ENCODE measurements around the gene RAB11B. TPM values are rescaled to one million over a fixed set of nuclear protein-coding genes. Genes with fewer than 3 reads are reported as not detected.

The RAB11B gene
- total and polyA plus RNA-seq, 5 donors: 145 to 201 (median 157) TPM

DNA sequence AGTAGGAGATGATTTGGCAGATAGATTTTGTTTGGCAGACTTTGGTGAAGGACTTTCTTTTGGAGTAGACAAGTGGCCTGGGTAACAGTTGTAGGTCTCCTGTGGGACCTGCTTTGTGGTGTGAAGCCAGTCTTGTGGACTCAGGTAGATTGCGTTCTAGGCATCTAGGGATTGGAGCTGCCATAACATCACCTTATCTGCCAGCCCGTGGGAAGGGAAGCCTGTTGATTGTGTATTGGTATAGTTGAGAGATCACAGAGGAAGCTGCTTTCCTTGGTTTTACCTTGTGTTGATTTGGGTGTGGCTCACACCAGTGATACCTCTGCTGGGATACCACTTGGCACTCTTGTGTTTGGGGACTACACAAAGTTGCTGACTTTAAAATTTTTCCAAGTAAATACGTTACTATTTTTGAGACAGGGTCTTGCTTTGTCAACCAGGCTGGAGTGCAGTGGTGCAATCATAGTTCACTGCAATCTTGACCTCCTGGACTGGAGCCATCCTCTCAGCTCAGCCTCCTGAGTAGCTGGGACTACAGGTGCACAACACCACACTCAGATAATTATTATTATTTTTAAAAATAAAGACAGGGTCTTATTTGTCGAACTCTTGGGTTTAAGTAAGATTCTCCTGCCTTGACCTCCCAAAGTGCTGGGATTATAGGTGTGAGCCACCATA, 62.4 kb downstream of the RAB11B start:
- ATAC-seq: no peak
- no peaks in the 10 kb centered on the region for H3K27me3 ChIP-seq (ENCODE audit: control insufficient read depth, insufficient read depth)
- peaks cover 18% of the 10 kb centered on the region for H3K4me1 ChIP-seq (ENCODE audit: control insufficient read depth, insufficient read depth, low read length)
- no peaks in the 10 kb centered on the region for H3K9me3 ChIP-seq (ENCODE audit: control insufficient read depth, low read length)
- WGBS: 55% methylated on average over 4 of the region's 4 CpGs
- intact Hi-C loops (cut with DNase I): no loop called here
- DNase-seq: no peak
- no peak overlapping the region for H3K27ac ChIP-seq (ENCODE audit: low read length)
- H3K4me3 ChIP-seq (ENCODE audit: low read length): no peak overlapping the region

DNA sequence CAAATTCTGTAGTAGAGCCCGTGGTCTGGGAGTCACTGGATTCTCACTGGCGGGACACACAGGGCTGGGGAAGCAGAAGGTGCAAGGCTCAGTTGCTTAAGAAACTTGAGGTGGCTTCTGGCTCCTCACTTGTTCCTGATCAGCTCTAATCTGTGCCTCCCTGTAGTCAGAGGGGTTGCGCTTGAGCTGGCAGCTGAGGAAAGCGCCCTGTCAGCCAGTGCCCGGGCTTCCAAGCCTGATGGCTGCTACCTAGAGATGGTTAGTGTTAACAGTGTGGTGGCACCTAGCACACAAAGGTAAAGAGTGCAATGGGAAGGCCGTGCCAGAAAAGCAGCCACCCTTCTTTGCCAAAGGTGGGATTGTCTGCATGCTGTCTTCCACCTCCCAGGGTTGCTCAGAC, 63.5 kb downstream of the RAB11B start:
- H3K27ac ChIP-seq (ENCODE audit: low read length): no peak overlapping the region
- no peaks in the 10 kb centered on the region for H3K27me3 ChIP-seq (ENCODE audit: control insufficient read depth, insufficient read depth)
- H3K4me3 ChIP-seq (ENCODE audit: low read length): no peak overlapping the region
- intact Hi-C loops (cut with DNase I): no loop called here
- no peaks in the 10 kb centered on the region for H3K9me3 ChIP-seq (ENCODE audit: control insufficient read depth, low read length)
- WGBS: 75% methylated on average over 6 of the region's 6 CpGs
- ATAC-seq (no peak), DNase-seq (no peak)
- H3K4me1 ChIP-seq (ENCODE audit: control insufficient read depth, insufficient read depth, low read length): peaks cover 18% of the 10 kb centered on the region

Small RNAs within 50 kb of the gene (microRNA-seq; reads per million reads assigned to microRNA genes)
- 0.42 to 8.0 reads per million in 2 donors for gene MIR4999

Other genes with a start within 250 kb of the RAB11B start
- not detected for gene FBN3, start 240.8 kb upstream of the RAB11B start, total RNA-seq
- not detected for gene FBN3, start 240.8 kb upstream of the RAB11B start, polyA plus RNA-seq
- gene CERS4, start 181.0 kb upstream of the RAB11B start, total RNA-seq: 10 to 100 TPM; 16.1 to 20.9 (median 18.5) TPM
- 10.2 TPM for gene CERS4, start 181.0 kb upstream of the RAB11B start, polyA plus RNA-seq
- 10 to 100 TPM; 28.9 to 37.4 (median 32.6) TPM for gene CD320, start 82.0 kb upstream of the RAB11B start, total RNA-seq
- gene CD320, start 82.0 kb upstream of the RAB11B start, polyA plus RNA-seq: 44.0 TPM
- 10 to 100 TPM; 64.4 to 90.4 (median 74.0) TPM for gene NDUFA7, start 69.0 kb upstream of the RAB11B start, total RNA-seq
- gene NDUFA7, start 69.0 kb upstream of the RAB11B start, polyA plus RNA-seq: 268 TPM
- 1,000 to 10,000 TPM in 2 of 4 donors, 100 to 1,000 TPM in 2; 887 to 1,230 (median 1,019) TPM for gene RPS28, start 68.9 kb upstream of the RAB11B start, total RNA-seq
- 621 TPM for gene RPS28, start 68.9 kb upstream of the RAB11B start, polyA plus RNA-seq
- 10 to 100 TPM; 10.1 to 14.0 (median 13.2) TPM for gene KANK3, start 47.1 kb upstream of the RAB11B start, total RNA-seq
- gene KANK3, start 47.1 kb upstream of the RAB11B start, polyA plus RNA-seq: 12.5 TPM
- 10 to 100 TPM in 1 of 4 donors, 1 to 10 TPM in 3; 5.9 to 89.3 (median 7.8) TPM for gene ANGPTL4, start 26.2 kb upstream of the RAB11B start, total RNA-seq
- 24.1 TPM for gene ANGPTL4, start 26.2 kb upstream of the RAB11B start, polyA plus RNA-seq
- gene MARCHF2, start 22.9 kb downstream of the RAB11B start, total RNA-seq: 100 to 1,000 TPM in 3 of 4 donors, 10 to 100 TPM in 1; 94.2 to 106 (median 104) TPM
- gene MARCHF2, start 22.9 kb downstream of the RAB11B start, polyA plus RNA-seq: 107 TPM
- gene HNRNPM, start 54.6 kb downstream of the RAB11B start, total RNA-seq: 100 to 1,000 TPM; 106 to 128 (median 120) TPM
- 67.9 TPM for gene HNRNPM, start 54.6 kb downstream of the RAB11B start, polyA plus RNA-seq
- 1 to 10 TPM in 2 of 4 donors, under 1 TPM in 2; 0.31 to 3.1 (median 0.99) TPM for gene PRAM1, start 112.3 kb downstream of the RAB11B start, total RNA-seq
- 0.61 TPM for gene PRAM1, start 112.3 kb downstream of the RAB11B start, polyA plus RNA-seq
- gene ZNF414, start 123.8 kb downstream of the RAB11B start, total RNA-seq: 10 to 100 TPM; 13.4 to 16.4 (median 16.1) TPM
- gene ZNF414, start 123.8 kb downstream of the RAB11B start, polyA plus RNA-seq: 19.3 TPM
- 10 to 100 TPM; 11.3 to 23.2 (median 15.3) TPM for gene MYO1F, start 187.1 kb downstream of the RAB11B start, total RNA-seq
- gene MYO1F, start 187.1 kb downstream of the RAB11B start, polyA plus RNA-seq: 9.3 TPM
- 10 to 100 TPM; 16.1 to 29.3 (median 22.0) TPM for gene ADAMTS10, start 220.4 kb downstream of the RAB11B start, total RNA-seq
- gene ADAMTS10, start 220.4 kb downstream of the RAB11B start, polyA plus RNA-seq: 18.1 TPM
- gene NFILZ, start 240.3 kb downstream of the RAB11B start, total RNA-seq: not detected
- gene NFILZ, start 240.3 kb downstream of the RAB11B start, polyA plus RNA-seq: not detected